NCI-H2196 treated with DMSO at 0.1 percent for 48 hours (cell line): ENCODE data around the gene CHST3.
"Not testable (repeated sequence)": the region's sequence is repeated elsewhere in the genome, so short reads cannot be mapped to it uniquely, and the experiment has no call there.

Source experiments
- DNase-seq: peaks from one replicate; lab custom pipeline; 2025; ENCODE audit not compliant: unreplicated experiment; lab: John Stamatoyannopoulos, UW

Gene CHST3

GRCh38 chr10:71972746-71973695 is 8.8 kb downstream of the CHST3 start:
- DNase-seq: no peak

- DNase-seq: no peak
Measured at GRCh38 chr10:71973777-71974488, 9.7 kb downstream of the CHST3 start.

GRCh38 chr10:71974489-71975021 is 10.4 kb downstream of the CHST3 start:
- no peak for DNase-seq

DNA sequence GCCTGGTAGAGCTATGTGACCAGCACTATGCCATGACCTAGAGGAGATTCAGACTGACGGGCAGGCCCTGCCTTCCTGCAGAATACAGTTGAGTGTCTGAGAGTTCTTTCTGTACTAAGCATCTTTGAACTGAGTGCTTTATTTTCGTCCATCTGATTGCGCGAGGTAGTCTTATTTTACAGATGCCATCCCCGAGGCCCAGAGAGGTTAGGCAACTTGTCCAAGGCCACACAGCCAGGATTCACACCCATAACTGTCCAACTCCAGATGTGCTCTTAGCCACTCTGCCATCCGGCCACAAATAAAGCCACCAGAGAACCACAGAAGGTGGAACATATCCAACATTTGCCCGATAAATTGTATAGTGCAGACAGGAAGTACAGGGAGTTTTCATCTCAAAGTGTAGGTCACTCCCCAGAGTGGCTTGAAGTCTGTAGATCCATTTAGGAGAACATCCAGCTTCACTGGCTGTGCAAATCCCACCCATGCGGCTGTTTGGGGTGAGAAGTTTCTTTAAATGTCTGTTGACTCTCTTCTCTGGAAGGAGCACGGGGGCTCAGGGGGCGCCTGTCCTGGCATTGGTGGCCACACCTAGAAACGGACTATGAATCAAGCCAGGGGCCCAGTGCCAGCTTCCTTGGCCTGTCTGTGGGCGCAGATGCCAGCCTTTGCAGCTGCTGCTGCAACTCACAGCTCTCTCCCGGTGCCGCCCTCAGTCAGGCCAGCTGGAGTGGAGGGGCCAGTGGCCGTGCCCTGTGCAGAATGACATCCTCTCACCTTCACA is 11.1 kb downstream of the CHST3 start:
- DNase-seq: peak; percentile 11

DNA sequence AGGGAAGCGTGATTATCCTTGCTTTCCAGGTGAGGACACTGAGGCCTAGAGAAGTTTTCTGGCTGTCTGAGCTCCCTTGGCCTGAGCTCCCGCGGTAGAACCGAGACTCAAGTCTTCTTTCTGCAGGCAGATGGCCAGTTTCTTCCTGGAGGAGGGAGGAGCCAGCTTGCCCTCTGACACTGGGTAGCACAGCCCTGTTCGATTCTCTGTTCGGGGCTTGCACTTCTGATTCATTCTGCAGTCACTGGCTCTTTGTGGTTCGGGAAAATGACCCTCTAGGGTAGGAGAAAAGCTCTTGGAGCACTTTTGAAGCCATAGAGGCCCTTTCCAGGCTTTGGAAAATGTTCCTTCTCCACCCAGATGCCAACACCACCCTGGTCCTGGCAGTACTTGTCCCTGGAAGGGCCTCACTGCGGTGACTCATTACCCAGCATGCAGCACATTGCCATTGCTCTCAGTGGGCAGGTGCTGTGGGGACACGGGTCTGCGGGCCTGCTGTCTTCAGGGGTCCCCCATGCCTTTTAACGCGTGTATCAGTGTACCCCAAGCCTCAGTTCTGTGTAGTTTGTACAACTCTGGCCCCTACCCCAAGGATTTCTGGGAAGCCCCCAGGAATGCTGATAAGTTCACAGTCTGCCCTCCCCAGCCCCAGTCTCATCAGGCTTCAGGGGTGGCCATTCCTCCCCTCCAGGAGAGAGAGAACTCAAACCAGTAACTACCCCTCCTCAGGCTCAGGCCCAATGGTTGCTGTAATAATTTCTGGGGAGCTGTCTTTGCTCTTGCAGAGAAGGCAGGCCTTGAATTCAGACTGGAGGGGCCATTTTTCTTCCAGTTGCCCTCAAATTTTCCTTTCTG is 11.9 kb downstream of the CHST3 start:
- no peak for DNase-seq

- not testable (repeated sequence) for DNase-seq
Measured at GRCh38 chr10:71977614-71977903, 13.4 kb downstream of the CHST3 start.

- no peak for DNase-seq
Measured at GRCh38 chr10:71978476-71978875, 14.3 kb downstream of the CHST3 start.

DNA sequence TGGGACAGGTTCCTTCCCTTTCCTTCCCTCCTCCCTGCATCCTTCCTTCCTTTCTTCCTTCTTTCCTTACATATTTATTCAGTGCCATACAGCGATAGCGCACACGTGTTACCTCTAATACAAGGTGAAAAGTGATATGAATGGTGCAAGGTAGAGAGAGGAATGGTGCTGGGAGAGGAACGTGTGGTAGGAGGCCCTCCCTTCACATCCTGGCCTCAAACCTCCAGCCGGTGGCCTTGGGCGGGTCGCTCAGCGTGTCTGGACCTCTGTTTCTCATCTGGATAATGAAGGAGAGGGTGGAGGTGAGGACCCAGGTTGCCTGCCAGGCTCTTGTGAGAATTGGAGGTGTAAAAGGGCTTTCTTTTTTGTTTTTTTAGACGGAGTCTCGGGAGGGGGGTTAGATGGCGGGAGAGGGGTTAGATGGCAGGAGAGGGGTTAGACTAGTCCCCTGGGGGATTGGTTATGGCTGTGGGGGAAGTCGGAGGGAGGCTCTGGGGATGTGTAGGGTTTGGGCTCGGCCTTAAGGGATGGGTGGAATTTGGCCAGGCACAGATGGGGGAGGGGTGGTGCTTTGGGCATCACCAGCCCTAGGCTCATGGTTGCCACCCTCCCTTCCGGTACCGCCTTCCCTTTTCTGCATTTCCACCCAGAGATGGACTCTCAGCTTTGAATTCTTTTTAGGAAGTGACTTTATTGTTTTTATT is 14.9 kb downstream of the CHST3 start:
- DNase-seq: no peak

DNA sequence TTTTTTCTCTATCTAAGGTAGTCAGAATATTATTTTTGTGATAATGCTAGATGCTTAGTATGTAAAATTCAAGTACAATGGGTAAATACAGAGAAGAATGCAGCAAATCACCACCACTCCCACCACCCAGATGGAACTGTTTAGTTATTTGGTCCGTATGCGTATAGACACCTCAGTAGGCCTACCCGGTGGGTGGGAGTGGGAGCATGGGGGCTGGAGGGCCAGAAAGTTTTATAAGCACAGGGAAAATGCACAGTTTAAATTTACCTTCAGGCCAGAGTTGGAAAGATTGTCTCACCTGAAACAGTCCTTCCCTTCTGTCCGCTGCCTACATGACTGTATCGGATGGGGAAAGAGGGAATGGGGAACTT is 15.5 kb downstream of the CHST3 start:
- no peak for DNase-seq

DNA sequence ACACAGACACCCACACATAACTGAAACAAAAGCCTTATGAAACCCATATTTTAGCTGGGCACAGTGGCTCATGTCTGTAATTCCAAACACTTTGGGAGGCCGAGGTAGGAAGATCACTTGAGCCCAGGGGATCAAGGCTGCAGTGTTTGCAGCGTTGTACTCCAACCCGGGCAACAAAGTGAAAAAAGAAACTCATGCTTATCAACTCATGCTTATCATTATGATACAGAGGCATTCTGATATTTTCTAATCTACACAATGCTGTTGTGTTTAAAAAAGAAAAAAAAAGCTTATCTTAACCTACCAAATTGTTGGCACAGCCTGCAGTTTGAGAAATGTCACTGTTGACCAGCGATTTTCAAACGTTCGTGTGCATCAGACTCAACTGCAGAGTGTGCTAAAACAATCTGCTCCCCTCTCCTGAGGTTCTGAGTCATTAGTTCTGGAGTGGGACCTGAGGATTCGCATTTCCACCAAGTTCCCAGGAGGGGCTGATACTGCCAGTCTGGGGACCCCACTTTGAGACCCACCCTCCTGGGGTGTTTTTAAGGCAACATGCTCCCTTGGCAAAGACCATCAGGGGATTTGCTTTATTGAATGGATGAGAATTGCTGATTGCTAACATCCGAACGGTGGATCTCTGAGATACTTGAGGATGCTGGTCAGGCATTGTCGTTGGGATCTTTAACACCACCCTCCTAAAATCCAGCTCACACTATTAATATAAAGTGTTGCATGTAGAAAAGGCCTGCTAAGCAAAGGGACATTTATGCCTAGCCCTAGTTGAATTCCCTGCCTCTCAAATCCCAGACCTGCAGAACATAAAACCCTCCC is 16.2 kb downstream of the CHST3 start:
- DNase-seq: no peak

- DNase-seq: no peak
Measured at GRCh38 chr10:71981015-71981875, 17.1 kb downstream of the CHST3 start.

DNA sequence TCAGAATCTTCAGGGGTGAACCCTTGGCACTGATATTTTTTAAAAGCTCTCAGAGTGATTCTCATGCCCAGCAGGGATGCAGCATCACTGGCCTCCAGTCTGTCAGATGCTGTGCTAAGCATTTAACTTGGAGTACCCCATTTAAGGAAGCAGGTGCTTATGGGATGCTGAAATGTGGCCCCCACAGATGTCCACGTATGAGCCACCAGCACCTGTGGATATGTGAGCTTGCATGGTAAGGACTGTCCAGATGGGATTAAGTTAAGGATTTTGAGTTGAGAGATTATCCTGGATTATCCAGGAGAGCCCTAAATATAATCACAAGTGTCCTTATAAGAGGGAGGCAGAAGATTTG is 17.7 kb downstream of the CHST3 start:
- DNase-seq: no peak

GRCh38 chr10:71982269-71983178 is 18.3 kb downstream of the CHST3 start:
- no peak for DNase-seq

GRCh38 chr10:71984126-71984808 is 20.1 kb downstream of the CHST3 start:
- DNase-seq: no peak

DNA sequence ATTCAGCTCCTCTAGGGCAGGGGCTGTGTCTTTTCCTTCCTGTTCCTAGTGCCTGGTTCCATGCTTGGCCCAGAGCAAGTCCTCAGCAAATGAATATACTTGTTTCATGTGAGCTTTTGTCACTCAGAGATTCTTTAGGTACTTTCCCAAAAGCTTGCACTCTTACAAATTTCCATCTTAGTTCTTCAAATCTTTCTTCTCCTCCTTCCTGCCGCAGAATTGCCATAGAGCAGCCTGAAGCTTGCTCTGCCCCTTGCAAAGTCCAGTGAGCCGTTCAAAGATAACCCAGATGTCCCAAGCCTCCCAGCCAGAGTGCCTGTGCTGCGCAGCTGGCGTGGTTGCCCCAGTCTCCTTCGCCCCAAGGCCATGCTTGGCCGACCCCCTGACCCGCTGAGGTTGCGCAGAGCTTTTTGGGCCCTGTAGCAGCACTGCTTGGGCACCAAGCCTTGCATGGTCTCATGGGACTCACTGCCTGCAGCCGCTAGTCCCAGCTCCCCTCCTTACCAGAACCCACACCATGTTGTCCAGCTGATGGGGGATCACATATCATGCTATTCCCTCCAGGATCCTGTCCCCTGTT is 20.7 kb downstream of the CHST3 start:
- no peak for DNase-seq

GRCh38 chr10:71985542-71986250 is 21.5 kb downstream of the CHST3 start:
- DNase-seq: no peak
